Lower lobe of right lung (tissue), 2 donors: ENCODE data around the gene GALNT9. TPM values are rescaled to one million over a fixed set of nuclear protein-coding genes. Genes with fewer than 3 reads are reported as not detected.

ENCODE experiments used
- ATAC-seq, 2 donors: fragments of 200-7000 bp; cut with Tn5 transposase; one replicate each; pipeline ENCODE4 v1.9.1; 2020 to 2022; ENCODE audit warnings: mild to moderate bottlenecking in 2 of 2, moderate library complexity in 2 of 2
- DNase-seq: peaks from one replicate; pipeline ENCODE4 v3.0.0-alpha.2; 2020
- H3K27ac ChIP-seq: fragments of 200-600 bp; one replicate; pipeline ENCODE4 v1.8.0; 2022
- H3K27me3 ChIP-seq: fragments of 200-600 bp; one replicate; pipeline ENCODE4 v1.8.0; 2022; ENCODE audit warnings: low read depth
- H3K36me3 ChIP-seq: fragments of 200-600 bp; one replicate; pipeline ENCODE4 v1.8.0; 2022; ENCODE audit warnings: mild to moderate bottlenecking
- H3K4me1 ChIP-seq: fragments of 200-600 bp; one replicate; pipeline ENCODE4 v1.8.0; 2022
- H3K4me3 ChIP-seq: fragments of 200-600 bp; one replicate; pipeline ENCODE4 v1.8.0; 2022; ENCODE audit warnings: mild to moderate bottlenecking
- H3K9me3 ChIP-seq: fragments of 200-600 bp; one replicate; pipeline ENCODE4 v1.8.0; 2022
- intact Hi-C: fragments of 100-400 bp; cut with DNase I; formaldehyde crosslinking; loops from one replicate; pipeline ENCODE4 v1.11.0; 2022
- total RNA-seq: library from RNA; stranded (reverse); fragmentation: NEBNext Ultra II Directional; extraction: Animal tissue kit (Norgen Biotek cat#: 25700); gene quantifications from one replicate; pipeline ENCODE4 v1.2.1, GENCODE V29; 2021
- TF ChIP-seq, protein P1 (sequence below): fragments of 200-600 bp; IDR thresholded peaks from one replicate; pipeline ENCODE4 v1.8.0; 2022; ENCODE audit warnings: antibody characterized with exemption, mild to moderate bottlenecking
- donor health status: DM: no; HTN: yes; CAD: no; lungs with severe emphysema.

The GALNT9 gene
- total RNA-seq, 1 donor from 2014 or later, result not detected

DNA sequence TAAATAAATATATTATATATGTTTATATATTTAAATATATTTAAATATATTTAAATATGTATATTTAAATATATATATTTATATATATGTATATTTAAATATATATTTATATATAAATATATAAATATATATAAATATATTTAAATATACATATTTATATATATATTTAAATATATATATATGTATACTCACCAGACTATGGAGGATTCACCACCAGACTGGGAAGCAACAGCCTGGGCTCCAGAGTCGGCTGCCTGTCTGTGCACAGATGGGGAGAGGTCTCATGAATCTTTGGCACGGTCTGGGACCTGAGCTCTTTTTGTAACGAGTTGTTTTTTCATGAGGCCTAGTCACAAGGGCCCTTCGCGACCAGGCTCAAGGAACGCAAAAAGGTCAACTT is 163.8 kb downstream of the GALNT9 start:
- no peak for ATAC-seq
- no peak overlapping the region for H3K4me3 ChIP-seq

DNA sequence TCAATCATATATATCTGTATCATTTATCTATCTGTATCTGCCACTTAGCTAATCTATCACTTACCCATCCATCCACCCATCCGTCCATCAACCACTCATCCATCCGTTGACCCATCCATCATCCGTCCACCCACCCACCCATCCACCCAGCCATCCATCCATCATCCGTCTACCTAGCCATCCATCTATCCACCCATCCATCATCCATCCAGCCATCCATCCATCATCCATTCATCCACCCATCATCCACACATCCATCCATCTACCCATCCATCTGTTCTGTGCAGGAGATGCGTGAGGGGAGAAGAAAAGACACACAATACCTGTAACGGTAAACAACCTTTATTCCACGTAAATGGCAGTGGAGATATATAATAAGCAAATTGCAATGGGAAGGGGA is 165.0 kb downstream of the GALNT9 start:
- intact Hi-C loops, result no loop called here
- Histone ChIP-seq H3K27ac (no peak overlapping the region), H3K4me1 (peaks cover 14% of the 10 kb centered on the region), H3K4me3 (no peak overlapping the region), H3K36me3 (no peaks in the 10 kb centered on the region), H3K9me3 (no peaks in the 10 kb centered on the region), H3K27me3 (peaks cover 4% of the 10 kb centered on the region)
- DNase-seq, result no peak
- ATAC-seq, result no peak
- TF ChIP-seq, protein P1, sequence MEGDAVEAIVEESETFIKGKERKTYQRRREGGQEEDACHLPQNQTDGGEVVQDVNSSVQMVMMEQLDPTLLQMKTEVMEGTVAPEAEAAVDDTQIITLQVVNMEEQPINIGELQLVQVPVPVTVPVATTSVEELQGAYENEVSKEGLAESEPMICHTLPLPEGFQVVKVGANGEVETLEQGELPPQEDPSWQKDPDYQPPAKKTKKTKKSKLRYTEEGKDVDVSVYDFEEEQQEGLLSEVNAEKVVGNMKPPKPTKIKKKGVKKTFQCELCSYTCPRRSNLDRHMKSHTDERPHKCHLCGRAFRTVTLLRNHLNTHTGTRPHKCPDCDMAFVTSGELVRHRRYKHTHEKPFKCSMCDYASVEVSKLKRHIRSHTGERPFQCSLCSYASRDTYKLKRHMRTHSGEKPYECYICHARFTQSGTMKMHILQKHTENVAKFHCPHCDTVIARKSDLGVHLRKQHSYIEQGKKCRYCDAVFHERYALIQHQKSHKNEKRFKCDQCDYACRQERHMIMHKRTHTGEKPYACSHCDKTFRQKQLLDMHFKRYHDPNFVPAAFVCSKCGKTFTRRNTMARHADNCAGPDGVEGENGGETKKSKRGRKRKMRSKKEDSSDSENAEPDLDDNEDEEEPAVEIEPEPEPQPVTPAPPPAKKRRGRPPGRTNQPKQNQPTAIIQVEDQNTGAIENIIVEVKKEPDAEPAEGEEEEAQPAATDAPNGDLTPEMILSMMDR, result no peak

More for the DNA sequence above, 163.8 kb downstream of the GALNT9 start:
- Histone ChIP-seq H3K4me1 (peaks cover 14% of the 10 kb centered on the region), H3K36me3 (no peaks in the 10 kb centered on the region), H3K27ac (no peak overlapping the region), H3K27me3 (peaks cover 4% of the 10 kb centered on the region), H3K9me3 (no peaks in the 10 kb centered on the region)
- no peak for DNase-seq
- TF ChIP-seq, protein P1, result no peak
- intact Hi-C loops, result no loop called here

DNA sequence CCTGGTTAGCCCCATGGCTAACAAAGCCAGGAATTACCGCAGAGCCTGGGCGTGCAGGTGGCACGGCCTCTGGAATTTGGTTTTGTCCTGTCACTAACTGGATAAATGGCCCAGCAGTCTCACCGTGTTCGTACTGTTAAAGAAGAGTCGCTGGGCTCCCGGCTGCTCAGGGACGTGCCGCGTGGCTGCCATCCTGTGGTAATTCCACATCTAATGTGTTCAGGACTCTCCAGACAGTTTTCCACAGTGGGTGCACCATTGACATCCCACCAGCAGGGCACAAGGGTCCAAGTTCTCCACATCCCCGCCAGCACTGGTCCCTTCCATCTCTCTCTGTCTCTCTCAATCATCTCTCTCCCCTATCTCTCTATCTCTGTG is 165.5 kb downstream of the GALNT9 start:
- Histone ChIP-seq H3K36me3 (no peaks in the 10 kb centered on the region), H3K27me3 (peaks cover 4% of the 10 kb centered on the region), H3K4me3 (no peak overlapping the region), H3K9me3 (no peaks in the 10 kb centered on the region), H3K4me1 (peaks cover 14% of the 10 kb centered on the region), H3K27ac (no peak overlapping the region)
- no peak for ATAC-seq
- no peak for DNase-seq
- intact Hi-C loops, result no loop called here
- TF ChIP-seq, protein P1, result no peak

DNA sequence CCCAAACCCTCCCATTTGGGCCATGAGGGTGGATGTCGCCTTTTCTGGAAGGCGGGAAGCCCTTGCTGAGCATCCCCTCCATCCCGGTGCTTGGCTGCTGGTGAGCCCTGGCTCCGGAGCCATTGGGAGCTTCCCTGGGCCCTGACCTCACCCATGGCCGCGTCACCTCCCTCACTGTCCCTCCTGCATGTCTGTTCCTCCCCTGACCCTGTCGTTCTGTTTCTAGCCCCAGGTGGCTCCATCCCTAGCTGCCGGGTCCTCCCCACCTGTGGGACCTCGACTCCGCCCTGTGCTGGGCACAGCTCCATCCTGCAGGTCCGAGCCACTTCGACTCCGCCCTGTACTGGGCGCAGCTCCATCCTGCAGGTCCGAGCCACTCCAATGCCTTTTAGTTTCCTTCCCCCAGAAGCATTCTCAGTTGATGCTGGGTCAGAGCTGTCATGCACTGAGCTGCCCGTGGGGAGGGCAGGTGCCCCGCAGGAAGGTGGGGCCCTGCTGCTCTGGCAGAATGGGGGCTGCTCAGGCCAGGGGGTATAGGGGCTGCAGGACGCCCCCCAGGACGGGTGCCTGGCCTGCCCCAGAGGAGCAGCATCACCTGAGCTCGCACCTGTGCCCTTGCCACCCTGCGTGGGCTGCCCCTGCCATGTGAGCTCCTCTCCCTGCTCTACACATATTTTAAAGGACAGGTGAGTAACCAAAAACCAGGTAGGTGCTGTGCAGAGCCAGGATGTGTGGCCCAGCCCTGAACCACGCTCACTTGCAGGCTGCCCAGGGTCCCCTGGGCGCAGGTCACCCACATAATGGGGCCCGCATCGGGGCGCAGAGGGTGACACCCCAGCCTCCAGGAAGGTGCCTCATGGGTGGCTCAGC is 166.1 kb downstream of the GALNT9 start:
- H3K36me3 ChIP-seq, result no peaks in the 10 kb centered on the region
- no peak for DNase-seq
- no peak overlapping the region for H3K27ac ChIP-seq
- no peaks in the 10 kb centered on the region for H3K9me3 ChIP-seq
- H3K4me3 ChIP-seq, result peak overlapping the region; percentile 23
- TF ChIP-seq, protein P1, result no peak
- intact Hi-C loops, result no loop called here
- peak; percentile 34 to 44 for ATAC-seq
- H3K4me1 ChIP-seq, result peaks cover 14% of the 10 kb centered on the region
- H3K27me3 ChIP-seq, result peaks cover under 1% of the 10 kb centered on the region

DNA sequence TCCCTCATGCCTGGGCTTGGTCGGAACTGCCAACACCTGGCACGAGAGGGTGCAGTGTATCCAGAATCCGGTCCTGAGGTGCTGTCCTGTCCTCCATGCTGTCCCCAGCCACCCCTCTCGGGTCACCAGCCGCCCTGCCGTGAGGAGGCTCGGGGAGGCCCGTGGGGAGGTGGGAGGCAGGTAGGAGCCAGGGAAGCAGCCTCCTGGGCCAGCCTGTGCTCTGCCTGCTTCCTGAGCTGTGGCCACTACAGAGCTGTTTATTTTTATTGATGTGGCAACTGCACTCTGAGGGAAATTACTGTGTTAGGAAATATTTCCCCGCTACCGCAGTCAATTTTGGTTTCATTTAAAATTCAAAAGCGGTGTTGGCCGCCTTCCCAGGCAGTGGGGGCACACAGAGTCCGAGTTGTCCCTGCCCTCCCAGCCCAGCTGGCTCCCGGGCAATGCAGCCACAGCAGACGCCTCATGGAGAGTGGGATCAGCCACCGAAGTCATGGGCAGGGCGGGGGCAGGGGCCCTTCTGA is 166.8 kb downstream of the GALNT9 start:
- H3K4me3 ChIP-seq, result peak overlapping the region; percentile 23
- DNase-seq (peak; percentile 59), ATAC-seq (peak; percentile 75 to 78)
- intact Hi-C loops, result no loop called here
- no peaks in the 10 kb centered on the region for H3K36me3 ChIP-seq
- H3K27ac ChIP-seq, result peak overlapping the region; percentile 11
- no peaks in the 10 kb centered on the region for H3K27me3 ChIP-seq
- TF ChIP-seq, protein P1, result no peak
- no peaks in the 10 kb centered on the region for H3K9me3 ChIP-seq
- peaks cover 14% of the 10 kb centered on the region for H3K4me1 ChIP-seq
